Activated CD8-positive, alpha-beta memory T cell treated with anti-CD3 and anti-CD28 coated beads, Interleukin-2, amount 50 U/mL, for 1 hour (primary cell): Measurements from ENCODE around the gene PYGM.
"Not testable (repeated sequence)": the region's sequence is repeated elsewhere in the genome, so short reads cannot be mapped to it uniquely, and the experiment has no call there.

ENCODE experiments used
- DNase-seq: peaks from one replicate; pipeline ENCODE4 v3.0.0-alpha.2; 2020; ENCODE audit errors: extremely low read depth

The PYGM gene

DNA sequence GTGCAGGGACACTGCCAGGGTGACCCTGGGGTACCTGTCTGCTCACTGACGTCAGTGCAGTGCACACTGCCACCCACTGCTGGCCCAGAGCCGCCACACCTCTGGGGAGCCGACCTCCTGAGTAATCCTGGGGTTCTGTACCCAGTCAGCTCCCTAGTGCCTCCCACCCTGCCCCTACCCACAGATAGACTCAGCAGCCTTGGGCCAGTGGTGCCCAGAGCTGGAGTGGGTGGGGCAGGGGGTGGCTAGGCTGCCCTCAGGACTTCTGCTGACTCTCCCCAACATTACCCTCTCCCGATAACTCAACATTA is 42.6 kb downstream of the PYGM start:
- no peak for DNase-seq

DNA sequence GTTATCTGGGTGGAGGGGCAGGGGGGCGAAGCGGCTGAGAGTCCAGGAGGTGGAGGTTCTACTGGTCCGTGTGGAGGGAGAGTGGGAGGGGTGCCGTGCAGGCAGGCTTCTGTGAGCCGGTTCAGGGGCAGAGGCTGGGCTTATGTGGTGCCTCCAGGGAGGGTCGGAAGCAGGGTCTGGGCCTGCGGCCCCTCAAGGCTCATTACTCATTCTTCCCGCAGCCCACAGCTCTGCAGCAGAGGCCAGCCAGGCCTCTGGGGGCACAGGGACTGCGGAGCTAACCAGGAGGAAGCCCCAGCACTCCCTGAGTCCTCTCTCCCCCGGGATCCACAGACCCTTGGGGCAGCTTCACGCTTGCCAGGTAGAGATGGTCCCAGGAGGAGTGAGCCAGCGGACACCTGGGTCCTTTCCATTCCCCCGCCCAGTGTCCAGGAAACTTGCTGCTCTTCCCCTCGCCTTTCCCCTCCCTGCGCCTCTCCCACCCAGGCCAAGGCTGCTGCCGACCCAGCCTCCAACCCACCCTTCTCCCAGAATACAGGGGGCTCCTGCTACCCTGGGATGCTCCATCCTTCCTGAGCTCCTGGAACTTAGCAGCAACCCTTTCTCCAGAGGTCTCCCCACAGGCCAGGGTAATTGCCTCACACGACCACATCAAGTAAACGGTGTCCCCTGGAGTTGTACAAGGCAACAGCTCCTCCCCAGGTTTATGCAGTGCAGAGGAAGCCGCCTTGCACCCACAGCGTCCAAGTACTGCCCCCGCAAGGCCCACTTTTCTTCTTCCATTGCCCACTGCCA is 43.1 kb downstream of the PYGM start:
- no peak for DNase-seq

DNA sequence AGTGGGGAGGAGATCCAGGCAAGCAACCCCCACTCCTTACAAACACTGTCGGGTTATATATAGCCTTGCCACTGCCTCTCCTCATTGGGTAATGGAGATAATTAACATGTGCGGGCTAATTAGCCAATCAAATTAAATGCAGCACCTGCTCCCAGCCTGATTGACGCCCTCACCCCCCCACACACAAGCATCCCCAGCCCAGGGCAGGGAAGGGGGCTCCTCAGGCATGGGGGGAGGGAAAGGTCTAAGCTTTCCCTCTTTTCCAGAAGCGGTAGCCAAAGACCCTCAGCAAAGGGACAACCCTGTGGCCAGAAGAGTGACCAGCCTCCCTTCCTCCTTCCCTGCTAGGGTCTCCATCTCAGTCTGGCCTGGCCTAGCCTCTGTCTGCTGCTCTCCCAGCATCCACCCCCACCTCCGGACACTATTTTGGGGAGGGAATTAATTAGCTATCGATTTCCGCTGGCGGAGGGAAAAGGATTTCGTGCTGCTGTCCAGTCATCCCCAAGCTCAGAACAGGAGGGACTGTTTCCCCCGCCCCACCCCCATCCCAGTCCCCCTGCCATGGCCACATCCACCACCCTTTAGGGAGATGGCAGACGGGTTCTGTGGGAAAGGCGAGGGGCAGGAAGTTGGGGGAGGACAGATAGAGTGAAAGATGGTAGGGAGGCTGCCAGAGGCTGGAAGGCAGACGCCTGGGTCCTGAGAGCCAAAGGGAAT is 43.9 kb downstream of the PYGM start:
- DNase-seq, result no peak

DNA sequence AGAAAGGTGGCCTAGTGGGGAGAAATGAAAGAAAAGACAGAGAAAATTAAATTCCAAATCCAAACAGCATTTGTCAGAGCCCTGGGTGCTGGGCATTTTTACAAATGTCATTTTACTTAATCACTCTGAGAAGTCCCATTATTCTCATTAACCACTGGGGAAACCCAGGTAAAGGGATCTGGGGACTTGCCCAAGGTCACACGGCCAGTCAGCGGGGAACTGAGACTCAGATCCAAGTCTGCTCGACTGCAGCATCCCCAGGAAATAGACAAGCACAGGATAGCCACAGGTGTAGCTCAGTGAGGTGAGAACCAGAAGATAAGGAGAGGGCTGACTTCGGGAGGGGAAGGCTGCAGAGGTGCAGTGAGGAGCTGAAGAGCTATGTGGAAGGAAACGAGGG is 44.7 kb downstream of the PYGM start:
- DNase-seq, result no peak

DNA sequence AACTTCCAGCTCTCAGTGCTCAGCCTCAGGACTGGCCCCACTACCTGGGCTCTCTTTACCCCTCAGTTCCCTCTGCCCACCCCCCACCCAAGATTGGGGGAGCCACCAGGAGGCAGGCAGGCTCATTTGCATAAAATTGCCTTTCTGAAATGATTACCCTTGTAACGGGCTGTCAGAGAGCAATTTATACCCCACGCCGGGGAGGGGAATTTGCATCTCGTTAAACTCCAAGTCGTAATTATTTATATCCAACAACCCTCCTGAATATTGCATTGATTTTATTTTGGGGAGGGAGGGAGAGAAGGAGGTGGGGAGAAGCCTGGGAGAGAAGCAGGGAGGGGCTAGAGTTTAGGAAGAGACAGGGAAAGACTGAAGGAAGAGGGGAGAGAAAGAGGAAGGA is 45.1 kb downstream of the PYGM start:
- DNase-seq, result no peak

DNA sequence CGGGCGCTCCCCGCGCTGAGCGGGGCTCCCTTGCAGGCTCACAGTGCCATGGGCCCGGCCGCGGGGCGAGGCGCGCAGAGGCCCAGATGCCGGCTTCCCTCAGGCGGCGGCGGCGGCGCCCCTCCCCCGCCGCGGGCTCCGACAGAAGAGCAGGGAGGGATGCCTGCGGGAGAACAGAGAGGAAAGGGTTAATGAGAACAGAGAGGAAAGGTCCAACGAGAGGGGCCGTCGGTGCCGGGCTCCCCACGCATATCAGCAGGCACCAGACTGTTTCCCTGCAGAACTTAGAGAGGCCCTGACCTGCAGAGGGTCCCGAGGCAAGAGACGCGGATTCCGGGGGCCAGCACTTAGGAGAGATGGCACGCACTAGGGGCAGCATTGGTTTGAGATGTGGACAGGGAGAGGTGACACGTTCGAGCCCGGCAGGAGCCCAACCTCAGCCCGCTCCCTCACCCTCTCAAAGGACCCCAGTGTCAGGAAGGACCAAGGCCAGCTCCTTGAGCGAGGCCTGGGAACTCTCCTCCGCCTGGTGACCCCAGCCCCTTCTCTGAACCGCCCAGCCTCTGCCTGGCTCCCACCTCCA is 45.9 kb downstream of the PYGM start:
- DNase-seq, result no peak

DNA sequence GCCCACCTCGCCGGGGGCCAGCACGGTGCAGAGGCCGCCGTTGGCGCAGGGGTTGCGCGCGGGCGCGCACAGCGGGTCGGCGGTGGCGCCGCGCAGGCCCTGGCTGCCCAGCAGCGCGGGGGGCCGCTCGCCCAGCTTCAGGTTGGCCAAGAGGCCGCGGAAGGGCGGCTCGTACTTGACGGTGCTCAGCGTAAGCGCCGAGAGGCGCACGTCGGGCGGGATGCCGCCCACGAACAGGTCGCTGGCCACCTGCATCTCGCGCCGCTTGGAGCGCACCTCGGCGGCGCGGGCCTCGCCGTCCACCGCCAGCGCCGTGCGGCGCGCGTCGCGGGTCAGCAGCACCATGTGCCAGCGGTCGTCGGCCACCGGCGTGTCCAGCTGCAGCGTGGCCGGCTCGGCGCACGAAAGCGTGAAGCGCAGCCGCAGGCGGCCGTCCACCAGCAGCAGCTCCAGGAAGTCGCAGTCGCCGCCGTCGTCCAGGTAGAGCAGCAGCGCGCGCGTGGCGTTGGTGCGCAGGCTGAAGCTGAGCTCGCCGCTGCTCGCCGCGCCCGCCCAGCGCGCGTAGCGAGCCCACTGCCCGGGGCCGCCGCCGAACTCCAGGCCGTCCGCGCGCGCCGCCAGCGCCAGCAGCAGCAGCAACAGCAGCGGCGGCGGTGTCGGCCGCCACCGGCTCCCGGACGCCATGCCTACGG is 46.6 kb downstream of the PYGM start:
- no peak for DNase-seq

DNA sequence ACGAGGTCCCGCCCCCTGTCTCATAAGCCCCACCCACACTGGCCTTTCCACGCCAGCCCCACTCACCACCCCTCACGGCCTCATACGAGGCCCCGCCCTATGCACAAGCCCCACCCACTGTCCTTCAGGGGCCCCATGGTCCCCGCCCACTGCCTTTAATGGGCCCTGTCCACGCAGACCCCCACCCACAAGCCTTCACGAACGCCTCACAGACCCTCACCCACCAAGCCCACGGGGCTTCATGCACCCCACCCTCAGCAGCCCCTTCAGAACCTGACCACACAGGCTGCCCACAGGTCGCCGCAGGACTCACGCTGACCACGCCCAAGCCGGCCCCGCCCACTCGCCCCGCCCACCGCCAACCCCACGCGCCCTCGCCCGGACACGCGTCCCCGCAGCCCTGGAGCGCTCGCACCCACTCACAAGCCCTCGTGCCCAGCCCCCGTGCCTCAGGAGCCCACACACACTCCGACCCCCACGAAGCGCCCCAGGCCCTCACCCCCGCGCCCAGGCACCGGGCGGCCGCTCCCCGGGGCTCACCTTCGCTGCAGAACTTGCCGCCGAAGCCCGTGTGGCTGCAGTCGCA is 47.3 kb downstream of the PYGM start:
- DNase-seq, result no peak

DNA sequence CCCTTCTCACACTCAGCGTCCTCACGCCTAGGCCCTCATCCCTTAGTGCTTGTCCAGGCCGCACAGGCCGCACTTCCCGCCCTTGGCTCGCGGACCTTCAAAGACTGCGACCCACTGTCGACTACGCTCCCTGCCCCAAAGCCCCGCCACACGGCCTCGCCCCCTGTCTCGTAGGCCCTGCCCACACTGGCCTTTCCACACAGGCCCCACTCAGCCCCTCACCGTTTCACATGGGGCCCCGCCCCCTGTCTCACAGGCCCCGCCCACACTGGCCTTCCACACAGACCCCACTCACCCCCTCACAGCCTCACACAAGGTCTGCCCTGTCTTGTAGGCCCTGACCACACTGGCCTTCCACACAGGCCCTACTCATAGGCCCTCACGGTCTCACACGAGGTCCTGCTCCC is 47.8 kb downstream of the PYGM start:
- no peak for DNase-seq

DNA sequence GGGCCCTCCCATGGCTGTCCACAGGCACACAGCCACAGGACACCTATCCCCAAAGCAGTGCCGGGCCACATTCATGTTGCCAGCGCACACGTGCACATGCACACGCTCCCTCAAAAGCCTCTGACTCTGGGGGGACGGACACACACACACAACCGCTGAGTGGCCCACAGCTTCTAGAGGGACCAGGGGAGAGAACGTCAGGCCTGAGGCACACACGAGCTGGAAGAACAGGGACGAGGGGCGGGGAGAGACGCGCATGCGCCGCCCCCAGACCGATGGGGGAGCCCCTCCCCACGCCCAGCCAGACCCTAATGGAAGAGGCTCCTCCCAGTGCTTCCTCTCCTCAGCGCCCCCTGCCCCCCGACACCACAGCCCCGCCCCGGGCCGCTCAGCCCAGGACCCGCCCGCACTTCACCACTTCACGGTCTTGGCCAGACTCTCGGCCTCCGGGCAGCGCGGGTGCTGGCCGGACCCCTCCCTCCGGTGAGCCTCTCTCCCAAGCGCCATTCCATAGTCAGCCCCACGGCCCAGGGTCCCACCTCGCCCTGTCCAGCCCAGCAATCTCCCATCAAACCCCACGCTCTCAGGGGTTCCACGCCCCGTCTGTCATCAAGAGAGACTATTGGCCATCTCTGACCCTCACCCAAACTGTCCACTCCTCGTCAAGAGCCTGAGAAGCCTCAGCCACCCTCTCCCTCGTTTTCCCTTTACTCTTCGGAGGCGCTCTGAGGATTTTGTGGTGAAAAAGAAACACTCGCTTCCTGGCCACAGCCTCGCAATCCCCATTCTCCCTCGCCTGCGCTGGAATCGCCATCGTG is 48.4 kb downstream of the PYGM start:
- DNase-seq, result no peak

DNA sequence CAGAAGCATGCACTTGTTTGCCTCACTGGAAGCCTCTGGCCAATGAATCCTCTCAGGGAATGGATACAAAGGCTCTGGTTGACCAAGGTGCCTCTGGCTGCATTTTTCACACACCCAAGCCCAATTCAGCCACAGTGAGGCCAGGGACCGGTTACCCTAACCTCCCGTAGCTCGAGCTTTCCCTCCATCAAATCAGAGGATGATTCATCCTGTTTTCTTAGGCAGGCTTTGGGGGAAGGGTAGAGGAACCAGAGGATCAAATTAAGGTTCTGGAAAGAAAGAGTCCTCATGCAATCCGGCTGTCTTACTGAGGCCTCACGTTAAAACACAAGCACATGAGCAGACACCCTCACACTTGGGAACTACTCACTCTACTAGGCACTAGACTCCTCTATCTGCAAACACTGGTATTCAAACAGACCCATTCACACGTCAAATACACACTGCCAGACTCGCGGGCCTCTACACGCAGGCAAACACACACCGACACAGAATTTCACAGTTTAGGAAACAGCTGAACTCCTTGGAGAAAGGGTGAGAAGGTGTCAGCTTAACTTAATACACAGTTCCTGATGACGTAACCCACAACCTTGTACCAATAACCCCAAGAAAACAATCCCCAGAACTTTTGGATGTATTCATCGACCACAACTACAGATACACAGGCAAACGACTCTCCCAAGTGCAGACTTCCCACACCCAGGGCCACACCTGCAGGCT is 49.2 kb downstream of the PYGM start:
- DNase-seq, result no peak

DNA sequence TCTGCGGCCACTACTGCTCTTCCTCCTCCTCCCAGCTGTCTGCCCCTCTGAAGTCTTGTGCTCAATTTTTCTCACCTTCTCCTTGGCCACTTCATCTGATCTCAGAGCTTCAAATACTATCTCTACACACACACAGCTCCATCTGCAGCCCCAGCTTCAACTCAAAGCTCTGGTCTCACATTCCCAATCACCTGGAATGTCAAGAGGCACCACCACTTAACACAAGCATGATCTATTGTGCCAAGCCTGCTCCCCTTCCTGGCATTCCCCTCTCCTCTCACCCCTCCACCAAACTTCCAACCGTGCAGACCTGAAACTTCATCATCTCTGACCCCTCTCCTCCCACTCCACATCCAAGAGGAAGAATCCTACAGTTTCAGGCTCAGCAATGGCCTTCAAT is 54.3 kb downstream of the PYGM start:
- DNase-seq, result no peak

DNA sequence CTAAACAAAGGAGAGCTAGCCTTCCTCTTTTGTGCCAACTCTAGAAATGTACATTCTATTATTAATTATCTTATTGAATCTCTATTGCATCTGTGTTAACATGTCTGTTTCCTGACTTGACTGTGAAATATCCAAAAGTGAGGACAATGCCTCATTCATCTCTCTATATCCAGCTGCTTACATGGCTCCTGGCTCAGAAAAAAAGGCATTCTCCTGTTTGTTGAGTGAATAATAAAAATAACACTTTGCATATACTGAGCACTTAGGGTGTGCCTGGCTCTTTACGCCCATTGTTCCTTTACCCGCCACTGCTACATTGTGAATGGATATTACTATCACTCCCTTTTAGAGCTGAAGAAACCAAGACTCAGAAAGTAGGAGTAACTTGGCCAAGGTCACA is 56.7 kb downstream of the PYGM start:
- DNase-seq, result no peak

DNA sequence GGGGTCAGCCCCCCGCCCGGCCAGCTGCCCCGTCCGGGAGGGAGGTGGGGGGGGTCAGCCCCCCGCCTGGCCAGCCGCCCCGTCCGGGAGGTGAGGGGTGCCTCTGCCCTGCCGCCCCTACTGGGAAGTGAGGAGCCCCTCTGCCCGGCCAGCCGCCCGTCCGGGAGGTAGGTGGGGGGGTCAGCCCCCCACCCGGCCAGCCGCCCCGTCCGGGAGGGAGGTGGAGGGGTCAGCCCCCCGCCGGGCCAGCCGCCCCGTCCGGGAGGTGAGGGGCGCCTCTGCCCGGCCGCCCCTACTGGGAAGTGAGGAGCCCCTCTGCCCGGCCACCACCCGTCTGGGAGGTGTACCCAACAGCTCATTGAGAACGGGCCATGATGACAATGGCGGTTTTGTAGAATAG is 57.8 kb downstream of the PYGM start:
- DNase-seq, result not testable (repeated sequence)

DNA sequence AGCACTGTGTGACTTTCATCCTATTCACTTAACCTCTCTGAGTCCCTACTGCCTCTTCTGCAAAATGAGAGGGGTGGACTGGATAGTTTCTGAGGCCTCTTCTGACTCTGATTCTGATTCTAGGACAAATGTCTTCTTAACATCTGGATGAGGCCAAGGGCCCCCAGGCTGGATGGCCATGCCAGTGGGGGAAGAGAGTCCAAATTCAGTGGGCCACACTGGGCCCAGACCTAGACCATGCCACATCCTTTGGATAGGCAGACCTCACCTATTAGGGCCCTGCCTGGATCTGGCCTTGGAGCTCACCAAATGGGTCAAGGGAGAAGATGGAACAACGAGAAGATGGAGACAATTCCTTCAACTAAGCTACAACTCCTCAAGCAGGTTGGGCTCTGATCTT is 61.3 kb downstream of the PYGM start:
- DNase-seq, result no peak

DNA sequence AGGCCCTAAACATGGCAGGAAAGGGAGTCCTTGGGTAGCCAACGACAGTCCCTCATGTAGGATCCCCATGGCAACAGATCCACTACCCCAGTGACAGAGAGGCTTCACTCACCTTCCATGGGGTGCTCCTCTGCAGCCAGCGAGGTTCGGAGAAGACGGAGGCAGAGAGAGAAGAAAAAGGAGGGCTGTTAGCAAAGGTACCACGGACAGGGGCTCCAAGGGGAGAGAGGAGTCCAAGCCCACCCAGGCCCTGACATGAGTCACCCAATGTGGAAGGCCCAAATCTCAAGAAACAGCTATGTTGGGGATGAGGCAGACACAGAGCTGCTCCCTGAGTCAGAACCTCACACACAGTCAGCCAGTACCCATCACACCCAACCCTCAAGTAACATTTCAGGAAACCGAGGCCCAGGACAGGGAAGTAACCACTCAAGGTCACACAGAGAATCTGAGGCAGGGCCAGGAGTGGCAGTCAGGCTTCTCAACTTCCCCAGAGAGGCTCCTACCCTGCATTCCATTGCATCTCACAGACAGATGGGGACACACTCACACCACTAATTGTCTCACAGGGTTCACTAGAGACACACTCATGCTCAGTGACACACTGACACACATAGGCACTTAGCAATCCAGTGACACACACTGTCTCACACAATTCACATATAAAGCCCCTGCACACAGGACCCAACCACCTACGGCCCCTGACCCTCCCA is 62.0 kb downstream of the PYGM start:
- no peak for DNase-seq
